SH-SY5Y (cell line): ENCODE results near the gene WFIKKN1.

Source experiments
- GATA2 ChIP-seq: IDR thresholded peaks from 2 replicates; pipeline ENCODE4 v1.6.1; 2011; ENCODE audit warnings: mild to moderate bottlenecking, low read depth, low read length
- GATA3 ChIP-seq: IDR thresholded peaks from 2 replicates; pipeline ENCODE4 v1.6.1; 2011; ENCODE audit warnings: low read depth, mild to moderate bottlenecking, low read length, moderate library complexity

DNA sequence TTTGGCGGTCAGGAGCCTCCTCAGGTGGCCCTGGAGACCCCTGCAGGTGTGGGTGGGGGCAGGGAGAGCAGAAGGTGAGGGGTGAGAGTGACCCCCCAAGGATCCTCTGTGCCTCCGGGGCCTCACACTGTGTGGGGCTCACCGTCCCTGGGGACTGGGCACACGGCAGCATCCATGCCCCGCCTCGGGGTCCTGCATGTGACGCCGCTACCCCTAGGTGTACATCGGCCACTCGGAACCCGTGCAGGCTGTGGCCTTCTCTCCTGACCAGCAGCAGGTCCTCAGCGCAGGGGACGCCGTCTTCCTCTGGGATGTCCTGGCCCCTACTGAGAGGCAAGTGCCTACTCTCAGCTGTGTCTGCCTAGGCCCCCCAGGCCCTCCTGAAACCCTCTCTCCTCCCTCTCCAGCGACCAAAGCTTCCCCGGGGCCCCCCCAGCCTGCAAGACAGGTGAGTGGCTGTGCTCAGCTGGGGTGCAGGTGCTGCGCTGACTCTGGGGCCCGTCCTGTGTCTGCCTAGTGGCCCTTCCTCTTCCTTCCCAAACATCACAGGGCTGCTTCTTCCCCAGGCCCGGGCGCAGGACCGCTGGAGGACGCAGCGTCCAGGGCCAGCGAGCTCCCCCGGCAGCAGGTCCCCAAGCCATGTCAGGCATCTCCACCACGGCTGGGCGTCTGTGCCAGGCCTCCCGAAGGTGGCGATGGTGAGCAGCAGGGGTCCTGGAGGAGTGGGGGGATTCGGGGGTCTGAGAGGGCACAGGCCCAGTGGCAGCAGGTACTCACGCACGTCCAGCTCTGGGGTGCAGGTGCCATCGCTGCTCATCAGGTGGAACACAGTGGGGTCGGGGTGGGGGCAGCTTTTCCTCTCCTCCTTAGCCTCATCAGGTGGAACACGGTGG, 28.1 kb downstream of the WFIKKN1 start:
- no peak for TF ChIP-seq GATA3
- TF ChIP-seq GATA2, result no peak
